GM12878 (cell line): ENCODE data around the gene KCNA2. TPM values are rescaled to one million over a fixed set of nuclear protein-coding genes. Genes with fewer than 3 reads are reported as not detected.

Experiments used
- ASH2L ChIP-seq: fragments of 300-600, 200-600 bp; sonication (generic); IDR thresholded peaks from 2 replicates; pipeline ENCODE4 v1.6.1; 2017; ENCODE audit warnings: low read depth, mild to moderate bottlenecking, borderline replicate concordance
- ATF7 ChIP-seq: fragments of 450-650 bp; IDR thresholded peaks from 2 replicates; pipeline ENCODE4 v1.6.1; 2016; ENCODE audit warnings: low read depth, mild to moderate bottlenecking
- CHD4 ChIP-seq: fragments of 200-600 bp; sonication (generic); IDR thresholded peaks from 2 replicates; pipeline ENCODE4 v1.6.1; 2016; ENCODE audit warnings: mild to moderate bottlenecking
- CREM ChIP-seq: IDR thresholded peaks from 2 replicates; pipeline ENCODE4 v1.6.1; 2014; ENCODE audit warnings: antibody characterized with exemption, low read depth
- DPF2 ChIP-seq: fragments of 450-650 bp; IDR thresholded peaks from 2 replicates; pipeline ENCODE4 v1.6.1; 2017; ENCODE audit warnings: mild to moderate bottlenecking
- EGR1 ChIP-seq, 2 experiments: IDR thresholded peaks; 1 replicate in 1 of 2; 2 replicates in 1 of 2; pipeline ENCODE4 v1.6.1; 2011 to 2012; ENCODE audit warnings: low read depth in 2 of 2, low read length in 2 of 2, borderline replicate concordance in 1 of 2, mild to moderate bottlenecking in 1 of 2, moderate library complexity in 1 of 2
- FOS ChIP-seq: IDR thresholded peaks from 3 replicates; pipeline ENCODE4 v1.6.1; 2011; ENCODE audit warnings: borderline replicate concordance; ENCODE audit not compliant: insufficient read length; ENCODE audit errors: extremely low read depth
- FOXM1 ChIP-seq: IDR thresholded peaks from 2 replicates; pipeline ENCODE4 v1.6.1; 2012; ENCODE audit warnings: low read depth, mild to moderate bottlenecking, inconsistent platforms, low read length, moderate library complexity
- GABPA ChIP-seq: IDR thresholded peaks from 2 replicates; pipeline ENCODE4 v1.6.1; 2014; ENCODE audit warnings: antibody characterized with exemption, low read depth, mild to moderate bottlenecking, inconsistent platforms
- IKZF1 ChIP-seq: fragments of 450-650 bp; conservative IDR thresholded peaks from 2 replicates; pipeline ENCODE4 v1.6.1; 2017; ENCODE audit warnings: antibody characterized with exemption, mild to moderate bottlenecking
- JUNB ChIP-seq: IDR thresholded peaks from 2 replicates; pipeline ENCODE4 v1.6.1; 2016; ENCODE audit warnings: antibody characterized with exemption, mild to moderate bottlenecking
- MEF2B ChIP-seq: fragments of 450-650 bp; IDR thresholded peaks from 2 replicates; pipeline ENCODE4 v1.6.1; 2018; ENCODE audit warnings: mild to moderate bottlenecking, moderate library complexity; ENCODE audit not compliant: partially characterized antibody, poor library complexity, severe bottlenecking
- RCOR1 ChIP-seq: conservative IDR thresholded peaks from 2 replicates; pipeline ENCODE4 v1.6.1; 2012; ENCODE audit warnings: low read depth, low read length, improper control_type of control experiment
- SP1 ChIP-seq: IDR thresholded peaks from one replicate; pipeline ENCODE4 v1.6.1; 2011; ENCODE audit warnings: low read depth, low read length
- polyA plus RNA-seq, 11 experiments: library from polyadenylated mRNA; depleted of rRNA in 4 of 11; unstranded in 6 of 11; stranded (reverse) in 5 of 11; fragments of >200 nt; fragmentation: Nextera tagmentation in 4 of 11; fragmentation: Illumina TruSeq in 1 of 11; extraction: Ambion mirVana in 4 of 11; extraction: Trizol in 1 of 11; gene quantifications; 1 replicate in 1 of 11; 2 replicates in 10 of 11; pipeline versions ENCODE4 v1.2.1 to v1.2.3, GENCODE V29; 2011 to 2016; ENCODE audit warnings: inconsistent platforms in 2 of 11, missing spikeins in 2 of 11, low read depth in 1 of 11
- total RNA-seq, 4 experiments: library from RNA; depleted of rRNA in 3 of 4; stranded (reverse); fragments of >200 nt in 3 of 4; fragmentation: Illumina TruSeq in 1 of 4; extraction: Trizol in 1 of 4; gene quantifications; 2 replicates each; pipeline versions ENCODE4 v1.2.1 to v1.2.3, GENCODE V29; 2013 to 2021
- TF ChIP-seq, protein P1 (sequence below): fragments of 450-650 bp; IDR thresholded peaks from 2 replicates; pipeline ENCODE4 v1.6.1; 2017; ENCODE audit warnings: borderline replicate concordance
- TF ChIP-seq, protein P2 (sequence below): fragments of 450-650 bp; IDR thresholded peaks from 2 replicates; pipeline ENCODE4 v1.6.1; 2017; ENCODE audit warnings: mild to moderate bottlenecking, moderate library complexity
- TF ChIP-seq, protein P3 (sequence below): fragments of 450-650 bp; formaldehyde crosslinking; IDR thresholded peaks from 2 replicates; pipeline ENCODE4 v1.4.0; 2020; ENCODE audit warnings: mild to moderate bottlenecking, moderate library complexity

The KCNA2 gene
- total and polyA plus RNA-seq, 10 of the 15 experiments (the other 5 are each of a cell fraction or from before 2014, with no cell fraction given) = 0.02 to 0.56 (median 0.10) TPM; not detected in 2

DNA sequence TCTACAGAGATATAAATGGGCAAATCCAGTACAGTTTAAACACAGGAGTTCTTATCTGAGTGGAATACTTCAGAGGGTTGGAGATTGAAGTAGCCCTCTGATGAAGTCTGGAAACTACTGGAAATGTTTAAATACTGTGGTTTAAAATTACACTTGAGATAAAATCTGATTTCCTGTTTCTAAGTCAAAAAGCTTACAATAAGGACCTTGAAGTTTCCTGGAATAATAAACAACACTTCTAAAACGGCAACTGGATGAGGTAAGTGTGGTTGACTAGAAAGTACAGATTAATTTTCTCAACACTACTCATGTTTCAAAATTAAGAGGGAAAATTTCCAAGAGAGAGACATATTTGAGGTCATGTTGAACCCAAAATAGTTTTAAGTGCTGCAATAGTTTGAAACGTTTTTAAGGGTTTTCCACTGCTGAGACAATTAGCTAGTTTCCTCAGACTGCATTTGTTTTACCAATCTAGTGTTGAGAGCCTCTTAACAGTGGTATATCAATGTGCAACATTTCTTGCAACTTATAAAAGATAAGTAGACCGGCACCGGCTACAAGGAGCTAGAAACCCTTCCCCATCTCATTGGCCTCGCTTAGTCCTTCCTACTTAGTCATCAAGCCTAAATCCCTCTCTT, 41.2 kb upstream of the KCNA2 start (continued):
- TF ChIP-seq EGR1 (IDR thresholded peaks at IDR 0.05; ENCODE audit: borderline replicate concordance in 1 of 2, low read depth in 2 of 2, low read length in 2 of 2) = no peak
- TF ChIP-seq, protein P1, sequence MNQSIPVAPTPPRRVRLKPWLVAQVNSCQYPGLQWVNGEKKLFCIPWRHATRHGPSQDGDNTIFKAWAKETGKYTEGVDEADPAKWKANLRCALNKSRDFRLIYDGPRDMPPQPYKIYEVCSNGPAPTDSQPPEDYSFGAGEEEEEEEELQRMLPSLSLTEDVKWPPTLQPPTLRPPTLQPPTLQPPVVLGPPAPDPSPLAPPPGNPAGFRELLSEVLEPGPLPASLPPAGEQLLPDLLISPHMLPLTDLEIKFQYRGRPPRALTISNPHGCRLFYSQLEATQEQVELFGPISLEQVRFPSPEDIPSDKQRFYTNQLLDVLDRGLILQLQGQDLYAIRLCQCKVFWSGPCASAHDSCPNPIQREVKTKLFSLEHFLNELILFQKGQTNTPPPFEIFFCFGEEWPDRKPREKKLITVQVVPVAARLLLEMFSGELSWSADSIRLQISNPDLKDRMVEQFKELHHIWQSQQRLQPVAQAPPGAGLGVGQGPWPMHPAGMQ = no peak
- 0 out of 2 replicates have a peak, but pooled peaks have one; percentile 36 for TF ChIP-seq DPF2
- TF ChIP-seq, protein P2, sequence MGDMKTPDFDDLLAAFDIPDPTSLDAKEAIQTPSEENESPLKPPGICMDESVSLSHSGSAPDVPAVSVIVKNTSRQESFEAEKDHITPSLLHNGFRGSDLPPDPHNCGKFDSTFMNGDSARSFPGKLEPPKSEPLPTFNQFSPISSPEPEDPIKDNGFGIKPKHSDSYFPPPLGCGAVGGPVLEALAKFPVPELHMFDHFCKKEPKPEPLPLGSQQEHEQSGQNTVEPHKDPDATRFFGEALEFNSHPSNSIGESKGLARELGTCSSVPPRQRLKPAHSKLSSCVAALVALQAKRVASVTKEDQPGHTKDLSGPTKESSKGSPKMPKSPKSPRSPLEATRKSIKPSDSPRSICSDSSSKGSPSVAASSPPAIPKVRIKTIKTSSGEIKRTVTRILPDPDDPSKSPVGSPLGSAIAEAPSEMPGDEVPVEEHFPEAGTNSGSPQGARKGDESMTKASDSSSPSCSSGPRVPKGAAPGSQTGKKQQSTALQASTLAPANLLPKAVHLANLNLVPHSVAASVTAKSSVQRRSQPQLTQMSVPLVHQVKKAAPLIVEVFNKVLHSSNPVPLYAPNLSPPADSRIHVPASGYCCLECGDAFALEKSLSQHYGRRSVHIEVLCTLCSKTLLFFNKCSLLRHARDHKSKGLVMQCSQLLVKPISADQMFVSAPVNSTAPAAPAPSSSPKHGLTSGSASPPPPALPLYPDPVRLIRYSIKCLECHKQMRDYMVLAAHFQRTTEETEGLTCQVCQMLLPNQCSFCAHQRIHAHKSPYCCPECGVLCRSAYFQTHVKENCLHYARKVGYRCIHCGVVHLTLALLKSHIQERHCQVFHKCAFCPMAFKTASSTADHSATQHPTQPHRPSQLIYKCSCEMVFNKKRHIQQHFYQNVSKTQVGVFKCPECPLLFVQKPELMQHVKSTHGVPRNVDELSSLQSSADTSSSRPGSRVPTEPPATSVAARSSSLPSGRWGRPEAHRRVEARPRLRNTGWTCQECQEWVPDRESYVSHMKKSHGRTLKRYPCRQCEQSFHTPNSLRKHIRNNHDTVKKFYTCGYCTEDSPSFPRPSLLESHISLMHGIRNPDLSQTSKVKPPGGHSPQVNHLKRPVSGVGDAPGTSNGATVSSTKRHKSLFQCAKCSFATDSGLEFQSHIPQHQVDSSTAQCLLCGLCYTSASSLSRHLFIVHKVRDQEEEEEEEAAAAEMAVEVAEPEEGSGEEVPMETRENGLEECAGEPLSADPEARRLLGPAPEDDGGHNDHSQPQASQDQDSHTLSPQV = no peak
- peak; percentile 43; the same call in 1 of the 2 replicates for TF ChIP-seq GABPA
- peak; percentile 65 for TF ChIP-seq IKZF1
- TF ChIP-seq CREM = peak; percentile 43; the same call in 1 of the 2 replicates
- peak; percentile 80; the same call in 1 of the 2 replicates for TF ChIP-seq FOXM1
- TF ChIP-seq ATF7 = peak; percentile 33; the same call in 1 of the 2 replicates
- TF ChIP-seq ASH2L = no peak
- no peak for TF ChIP-seq FOS
- TF ChIP-seq CHD4 = no peak
- TF ChIP-seq, protein P3, sequence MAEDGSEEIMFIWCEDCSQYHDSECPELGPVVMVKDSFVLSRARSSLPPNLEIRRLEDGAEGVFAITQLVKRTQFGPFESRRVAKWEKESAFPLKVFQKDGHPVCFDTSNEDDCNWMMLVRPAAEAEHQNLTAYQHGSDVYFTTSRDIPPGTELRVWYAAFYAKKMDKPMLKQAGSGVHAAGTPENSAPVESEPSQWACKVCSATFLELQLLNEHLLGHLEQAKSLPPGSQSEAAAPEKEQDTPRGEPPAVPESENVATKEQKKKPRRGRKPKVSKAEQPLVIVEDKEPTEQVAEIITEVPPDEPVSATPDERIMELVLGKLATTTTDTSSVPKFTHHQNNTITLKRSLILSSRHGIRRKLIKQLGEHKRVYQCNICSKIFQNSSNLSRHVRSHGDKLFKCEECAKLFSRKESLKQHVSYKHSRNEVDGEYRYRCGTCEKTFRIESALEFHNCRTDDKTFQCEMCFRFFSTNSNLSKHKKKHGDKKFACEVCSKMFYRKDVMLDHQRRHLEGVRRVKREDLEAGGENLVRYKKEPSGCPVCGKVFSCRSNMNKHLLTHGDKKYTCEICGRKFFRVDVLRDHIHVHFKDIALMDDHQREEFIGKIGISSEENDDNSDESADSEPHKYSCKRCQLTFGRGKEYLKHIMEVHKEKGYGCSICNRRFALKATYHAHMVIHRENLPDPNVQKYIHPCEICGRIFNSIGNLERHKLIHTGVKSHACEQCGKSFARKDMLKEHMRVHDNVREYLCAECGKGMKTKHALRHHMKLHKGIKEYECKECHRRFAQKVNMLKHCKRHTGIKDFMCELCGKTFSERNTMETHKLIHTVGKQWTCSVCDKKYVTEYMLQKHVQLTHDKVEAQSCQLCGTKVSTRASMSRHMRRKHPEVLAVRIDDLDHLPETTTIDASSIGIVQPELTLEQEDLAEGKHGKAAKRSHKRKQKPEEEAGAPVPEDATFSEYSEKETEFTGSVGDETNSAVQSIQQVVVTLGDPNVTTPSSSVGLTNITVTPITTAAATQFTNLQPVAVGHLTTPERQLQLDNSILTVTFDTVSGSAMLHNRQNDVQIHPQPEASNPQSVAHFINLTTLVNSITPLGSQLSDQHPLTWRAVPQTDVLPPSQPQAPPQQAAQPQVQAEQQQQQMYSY = no peak
- no peak for TF ChIP-seq RCOR1
- TF ChIP-seq JUNB = peak; percentile 53
- no peak for TF ChIP-seq SP1
- TF ChIP-seq MEF2B = peak; percentile 44
- TF ChIP-seq, all 136 proteins: peak for 16
